ENCODE data around the gene ATP6V1C2. TPM values are rescaled to one million over a fixed set of nuclear protein-coding genes. Genes with fewer than 3 reads are reported as not detected.

The ATP6V1C2 gene
- total and polyA plus RNA-seq, 8 donors, result 0.06 to 2.0 (median 0.34) TPM; not detected in 1

DNA sequence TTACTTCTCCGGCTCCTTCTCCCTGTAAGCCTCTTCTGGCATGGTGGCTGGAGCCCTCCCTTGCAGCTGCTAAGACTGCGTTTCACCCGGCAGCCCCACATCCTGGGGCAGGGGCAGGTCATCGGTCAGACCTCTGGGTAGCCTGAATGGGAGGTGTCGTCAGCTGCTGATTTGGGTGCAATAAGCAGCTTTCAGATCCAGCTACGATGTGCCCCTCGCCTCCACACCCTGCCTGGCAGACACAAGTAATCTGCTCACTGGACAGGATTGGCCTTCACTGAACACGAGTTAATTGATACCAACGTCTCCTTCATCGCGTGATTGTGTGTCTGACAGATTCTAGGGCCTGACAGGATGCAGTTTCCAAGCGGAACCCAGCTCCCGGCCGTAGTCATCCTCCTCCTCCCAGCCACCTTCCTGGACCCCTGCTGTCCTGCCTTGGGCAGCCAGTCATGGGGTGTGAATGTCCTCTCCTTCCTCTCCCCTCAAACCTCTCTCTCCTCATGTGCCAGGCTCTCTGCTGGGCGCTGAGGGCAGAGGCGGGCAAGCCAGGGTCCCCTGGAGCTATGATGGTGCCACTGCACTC lies 110.1 kb downstream of the ATP6V1C2 start:
- no peaks in the 10 kb centered on the region for H3K36me3 ChIP-seq
- intact Hi-C loops (cut with DNase I), result loop anchor here in 2 of 3 donors (5.0 to 10.0 kb wide), 2 partner anchors 291 to 293 kb away; no protein-coding TSS in a partner anchor
- ATAC-seq (no peak), DNase-seq (no peak), FAIRE-seq (no peak)
- WGBS, 2 donors, result 68 to 72% methylated on average over 16 of the region's 16 CpGs
- no peaks in the 10 kb centered on the region for H3K27me3 ChIP-seq
- peaks cover 0 to 8% (median 0%) of the 10 kb centered on the region in 3 donors for H3K4me1 ChIP-seq
- H3K9me3 ChIP-seq, result no peaks in the 10 kb centered on the region
- H3K4me3 ChIP-seq, result no peak overlapping the region
- no peak overlapping the region for H3K27ac ChIP-seq
- TF ChIP-seq, protein P1, sequence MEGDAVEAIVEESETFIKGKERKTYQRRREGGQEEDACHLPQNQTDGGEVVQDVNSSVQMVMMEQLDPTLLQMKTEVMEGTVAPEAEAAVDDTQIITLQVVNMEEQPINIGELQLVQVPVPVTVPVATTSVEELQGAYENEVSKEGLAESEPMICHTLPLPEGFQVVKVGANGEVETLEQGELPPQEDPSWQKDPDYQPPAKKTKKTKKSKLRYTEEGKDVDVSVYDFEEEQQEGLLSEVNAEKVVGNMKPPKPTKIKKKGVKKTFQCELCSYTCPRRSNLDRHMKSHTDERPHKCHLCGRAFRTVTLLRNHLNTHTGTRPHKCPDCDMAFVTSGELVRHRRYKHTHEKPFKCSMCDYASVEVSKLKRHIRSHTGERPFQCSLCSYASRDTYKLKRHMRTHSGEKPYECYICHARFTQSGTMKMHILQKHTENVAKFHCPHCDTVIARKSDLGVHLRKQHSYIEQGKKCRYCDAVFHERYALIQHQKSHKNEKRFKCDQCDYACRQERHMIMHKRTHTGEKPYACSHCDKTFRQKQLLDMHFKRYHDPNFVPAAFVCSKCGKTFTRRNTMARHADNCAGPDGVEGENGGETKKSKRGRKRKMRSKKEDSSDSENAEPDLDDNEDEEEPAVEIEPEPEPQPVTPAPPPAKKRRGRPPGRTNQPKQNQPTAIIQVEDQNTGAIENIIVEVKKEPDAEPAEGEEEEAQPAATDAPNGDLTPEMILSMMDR (IDR thresholded peaks at IDR 0.05), result no peak

DNA sequence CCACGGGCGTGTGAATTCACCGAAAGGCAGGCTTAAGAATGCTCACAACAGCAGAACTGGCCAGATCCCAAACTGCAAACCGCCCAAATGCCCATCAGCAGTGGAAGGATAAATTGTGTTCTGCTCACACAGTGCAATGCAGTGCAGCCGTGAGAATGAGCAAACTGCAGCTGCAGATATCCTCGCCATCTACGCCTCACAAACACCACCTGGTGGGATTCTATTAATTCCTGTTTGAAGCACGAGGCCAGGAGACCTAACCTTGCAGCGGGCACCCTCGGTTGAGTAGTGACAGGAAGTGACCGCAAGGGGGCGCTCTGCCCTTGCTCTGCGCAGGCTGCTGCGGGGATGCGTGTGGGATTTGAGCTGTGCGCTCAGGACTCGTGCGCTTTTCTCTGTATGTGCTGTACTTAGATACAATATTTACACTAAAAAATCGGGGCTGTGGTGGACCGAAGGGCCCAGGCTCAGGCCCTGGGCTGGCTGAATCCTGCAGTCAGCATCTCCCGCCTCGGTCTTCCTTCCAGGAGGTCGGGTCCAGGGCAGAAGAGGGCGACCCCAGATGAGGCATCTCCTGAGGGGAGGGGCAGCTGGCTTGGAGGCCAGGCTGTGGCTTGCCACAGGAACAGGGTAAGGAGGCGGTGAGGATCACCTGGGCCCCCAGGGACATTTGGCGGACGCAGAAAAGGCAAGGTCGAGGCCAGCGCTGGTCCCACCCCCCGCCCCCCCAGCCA lies 110.9 kb downstream of the ATP6V1C2 start:
- no peak overlapping the region for H3K27ac ChIP-seq
- no peaks in the 10 kb centered on the region for H3K9me3 ChIP-seq
- no peaks in the 10 kb centered on the region for H3K27me3 ChIP-seq
- TF ChIP-seq, protein P1 (IDR thresholded peaks at IDR 0.05), result peak; percentile 98 to 99 (median 99)
- peaks cover 0 to 8% (median 0%) of the 10 kb centered on the region in 3 donors for H3K4me1 ChIP-seq
- FAIRE-seq (no peak), DNase-seq (peak; percentile 61 to 97 (median 84)), ATAC-seq (peak; percentile 80 to 90 (median 88))
- WGBS, 2 donors, result 19% methylated on average over 30 of the region's 30 CpGs
- H3K36me3 ChIP-seq, result no peaks in the 10 kb centered on the region
- no peak overlapping the region for H3K4me3 ChIP-seq
- intact Hi-C loops (cut with DNase I), result loop anchor here in 2 of 3 donors (5.0 to 10.0 kb wide), 2 partner anchors 290 to 292 kb away; no protein-coding TSS in a partner anchor

DNA sequence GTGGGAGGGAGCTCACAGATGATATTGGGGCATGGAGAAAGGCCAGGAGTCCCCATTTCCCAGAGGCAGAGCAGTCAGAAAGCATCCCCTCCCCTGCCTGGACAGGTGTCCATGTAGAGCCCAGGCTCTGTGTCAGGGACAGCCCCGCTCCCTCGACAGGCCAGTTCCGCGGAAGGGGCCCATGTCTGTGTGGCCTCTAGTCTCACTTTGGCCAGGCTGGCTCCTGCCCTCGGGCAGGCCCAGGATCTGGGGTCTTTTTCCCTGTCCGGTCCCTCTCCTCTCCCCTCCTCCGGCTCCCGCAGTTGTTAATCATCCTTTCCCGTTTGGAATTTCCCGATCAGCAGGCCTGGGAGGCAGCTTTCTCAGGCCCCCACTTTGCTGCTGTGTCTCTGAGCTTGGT lies 111.6 kb downstream of the ATP6V1C2 start:
- H3K27me3 ChIP-seq, result no peaks in the 10 kb centered on the region
- DNase-seq (no peak), ATAC-seq (no peak), FAIRE-seq (no peak)
- intact Hi-C loops (cut with DNase I), result loop anchor here in 2 of 3 donors (5.0 to 10.0 kb wide), 2 partner anchors 289 to 292 kb away; no protein-coding TSS in a partner anchor
- H3K4me1 ChIP-seq, result peaks cover 0 to 8% (median 0%) of the 10 kb centered on the region in 3 donors
- H3K36me3 ChIP-seq, result no peaks in the 10 kb centered on the region
- WGBS, 2 donors, result 77 to 79% methylated on average over 10 of the region's 10 CpGs
- H3K27ac ChIP-seq, result no peak overlapping the region
- H3K4me3 ChIP-seq, result no peak overlapping the region
- TF ChIP-seq, protein P1 (IDR thresholded peaks at IDR 0.05), result no peak
- H3K9me3 ChIP-seq, result no peaks in the 10 kb centered on the region

DNA sequence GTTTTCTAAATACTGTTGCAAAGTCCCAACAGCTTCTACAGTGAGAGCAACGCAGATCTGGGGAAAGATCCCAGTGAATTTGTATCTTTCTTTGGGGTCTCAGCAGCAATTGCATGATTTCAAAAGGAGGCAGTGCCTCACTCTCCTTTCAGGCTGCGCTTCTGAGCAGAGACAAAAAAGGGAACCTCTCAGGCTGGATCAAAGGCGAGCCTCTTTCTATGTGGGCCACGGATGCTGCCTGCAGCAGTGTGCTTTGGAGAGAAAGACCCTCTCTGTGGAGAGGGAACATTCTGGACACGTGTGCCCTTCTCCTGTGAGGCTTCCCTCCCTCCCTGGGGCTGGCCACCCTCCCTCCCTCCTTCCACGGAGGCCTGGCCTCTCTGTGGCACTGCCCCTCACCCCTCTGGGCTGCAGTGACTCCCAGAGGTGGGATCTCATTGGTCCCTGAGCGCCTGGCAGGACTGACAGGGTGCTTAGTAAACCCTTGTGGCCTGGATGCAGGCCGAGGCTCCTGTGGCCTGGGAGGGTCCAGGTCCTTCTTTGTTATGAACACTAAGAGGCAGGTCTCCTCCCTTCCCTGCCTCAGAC lies 112.7 kb downstream of the ATP6V1C2 start:
- TF ChIP-seq, protein P1 (IDR thresholded peaks at IDR 0.05), result no peak
- H3K9me3 ChIP-seq, result no peaks in the 10 kb centered on the region
- H3K27ac ChIP-seq, result no peak overlapping the region
- no peaks in the 10 kb centered on the region for H3K36me3 ChIP-seq
- no peak for DNase-seq
- H3K27me3 ChIP-seq, result no peaks in the 10 kb centered on the region
- ATAC-seq, result no peak
- WGBS, 2 donors, result 83 to 92% methylated on average over 8 of the region's 8 CpGs
- intact Hi-C loops (cut with DNase I), result loop anchor here in 2 of 3 donors (5.0 to 10.0 kb wide), 2 partner anchors 288 to 291 kb away; no protein-coding TSS in a partner anchor
- no peak for FAIRE-seq
- no peak overlapping the region for H3K4me3 ChIP-seq
- peaks cover 0 to 8% (median 0%) of the 10 kb centered on the region in 3 donors for H3K4me1 ChIP-seq

Other genes with a start within 250 kb of the ATP6V1C2 start
- gene NOL10, start 31.7 kb upstream of the ATP6V1C2 start, total RNA-seq, result 10 to 100 TPM; 10.3 to 13.5 (median 12.8) TPM
- gene NOL10, start 31.7 kb upstream of the ATP6V1C2 start, polyA plus RNA-seq, result 10 to 100 TPM in 1 of 2 donors, 1 to 10 TPM in 1; 6.3 to 12.3 TPM
- gene PDIA6, start 91.2 kb downstream of the ATP6V1C2 start, total RNA-seq, result 100 to 1,000 TPM in 5 of 6 donors, 10 to 100 TPM in 1; 86.5 to 201 (median 152) TPM
- 10 to 100 TPM; 33.7 to 96.0 TPM for gene PDIA6, start 91.2 kb downstream of the ATP6V1C2 start, polyA plus RNA-seq
- 1 to 10 TPM in 1 of 6 donors, under 1 TPM in 5; 0.08 to 1.3 (median 0.33) TPM for gene KCNF1, start 190.3 kb downstream of the ATP6V1C2 start, total RNA-seq
- gene KCNF1, start 190.3 kb downstream of the ATP6V1C2 start, polyA plus RNA-seq, result 10 to 100 TPM in 1 of 2 donors, 1 to 10 TPM in 1; 4.2 to 15.8 TPM